SJCRH30 (cell line): Measurements from ENCODE around the gene BAIAP2. TPM values are rescaled to one million over a fixed set of nuclear protein-coding genes. Genes with fewer than 3 reads are reported as not detected.

Source experiments
- DNase-seq, 2 experiments: peaks; one replicate each; pipeline ENCODE4 v3.0.0-alpha.2; 2015 to 2020
- H3K27ac ChIP-seq: fragments of 250-450 bp; sonication (Bioruptor Pico); 2 replicates; pipeline ENCODE4 v1.5.1; 2020; ENCODE audit warnings: mild to moderate bottlenecking, moderate library complexity
- H3K27me3 ChIP-seq: fragments of 250-450 bp; sonication (Bioruptor Pico); 2 replicates; pipeline ENCODE4 v1.5.1; 2020; ENCODE audit warnings: mild to moderate bottlenecking, moderate library complexity
- H3K36me3 ChIP-seq: fragments of 250-450 bp; sonication (Bioruptor Pico); 2 replicates; pipeline ENCODE4 v1.5.1; 2020; ENCODE audit warnings: mild to moderate bottlenecking, moderate library complexity
- H3K4me1 ChIP-seq: fragments of 250-450 bp; sonication (Bioruptor Pico); 2 replicates; pipeline ENCODE4 v1.5.1; 2020; ENCODE audit warnings: mild to moderate bottlenecking, moderate library complexity
- H3K4me3 ChIP-seq: fragments of 250-450 bp; sonication (Bioruptor Pico); 2 replicates; pipeline ENCODE4 v1.5.1; 2020; ENCODE audit warnings: mild to moderate bottlenecking, moderate library complexity
- H3K9me3 ChIP-seq: fragments of 250-450 bp; sonication (Bioruptor Pico); replicated peaks from 2 replicates; pipeline ENCODE4 v1.5.1; 2020; ENCODE audit warnings: mild to moderate bottlenecking, moderate library complexity
- total RNA-seq: library from RNA; depleted of rRNA; stranded (reverse); fragments of >200 nt; shearing (Covaris generic); gene quantifications from 2 replicates; pipeline ENCODE4 v1.2.3, GENCODE V29; 2014; rRNA removed

Gene BAIAP2
- total RNA-seq, 1 experiment from 2014 or later = 26.0 TPM

- H3K27me3 ChIP-seq = no peaks in the 10 kb centered on the region
- no peaks in the 10 kb centered on the region for H3K36me3 ChIP-seq
- no peak for DNase-seq
- peaks cover 34% of the 10 kb centered on the region for H3K4me1 ChIP-seq
- peak within 1 kb of the TSS; percentile 97 for H3K27ac ChIP-seq
- H3K4me3 ChIP-seq = peak within 1 kb of the TSS; percentile 91
- no peaks in the 10 kb centered on the region for H3K9me3 ChIP-seq
These were observed 131.1 kb downstream of the BAIAP2 start, which contains the start of gene AATK for GRCh38 chr17:81166033-81166492. TSS of gene AATK (minus strand) at chr17:81166221. CDS start at chr17:81165992, 229 bp downstream.

Other genes starting within 250 kb of the BAIAP2 start
- 23.5 and 27.6 TPM in 2 replicates for gene CHMP6, start 43.3 kb upstream of the BAIAP2 start, total RNA-seq
- 0.43 and 0.61 TPM in 2 replicates for gene PVALEF, start 130.4 kb downstream of the BAIAP2 start, total RNA-seq
- gene AATK, start 131.1 kb downstream of the BAIAP2 start, total RNA-seq = 24.0 and 24.2 TPM in 2 replicates
- 31.5 and 33.0 TPM in 2 replicates for gene CEP131, start 187.8 kb downstream of the BAIAP2 start, total RNA-seq
- gene TEPSIN, start 203.9 kb downstream of the BAIAP2 start, total RNA-seq = 21.5 and 29.3 TPM in 2 replicates
- gene NDUFAF8, start 204.2 kb downstream of the BAIAP2 start, total RNA-seq = 129 and 132 TPM in 2 replicates